ENCODE data around the gene TMEM201.
"Not testable (repeated sequence)": the region's sequence is repeated elsewhere in the genome, so short reads cannot be mapped to it uniquely, and the experiment has no call there.

TMEM201 gene

DNA sequence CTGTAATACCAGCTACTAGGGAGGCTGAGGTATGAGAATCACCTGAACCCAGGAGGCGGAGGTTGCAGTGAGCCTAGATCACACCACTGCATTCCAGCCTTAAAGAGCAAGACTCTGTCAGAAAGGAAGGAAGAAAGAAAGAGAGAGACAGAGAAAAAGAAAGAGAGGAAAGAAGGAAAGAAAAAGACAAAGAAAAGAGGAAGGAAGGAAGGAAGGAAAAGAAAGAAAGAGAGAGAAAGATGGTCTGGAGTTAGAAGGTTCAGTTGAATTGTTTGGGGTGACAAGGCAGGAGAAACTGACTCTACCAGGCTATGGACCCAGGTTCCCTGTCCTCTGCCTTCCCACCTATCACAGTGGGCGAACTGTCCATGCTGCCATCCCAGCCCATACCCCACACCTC is 35.4 kb downstream of the TMEM201 start:
- no peak for DNase-seq

DNA sequence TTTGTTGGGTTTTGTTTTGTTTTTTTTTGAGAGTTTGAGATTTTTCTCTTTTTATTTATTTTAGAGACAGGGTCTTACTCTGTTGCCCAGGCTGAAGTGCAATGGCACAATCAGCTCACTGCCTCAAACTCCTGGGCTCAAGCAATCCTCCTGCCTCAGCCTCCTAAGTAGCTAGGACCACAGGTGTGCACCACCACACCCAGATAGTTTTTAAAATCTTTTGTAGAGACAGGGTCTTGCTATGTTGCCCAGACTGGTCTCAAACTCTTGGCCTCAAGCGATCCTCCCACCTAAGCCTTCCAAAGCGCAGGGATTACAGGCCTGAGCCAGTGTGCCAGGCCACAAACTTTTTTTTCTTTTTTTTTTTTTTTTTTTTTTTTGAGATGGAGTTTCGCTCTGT is 36.3 kb downstream of the TMEM201 start:
- not testable (repeated sequence) for DNase-seq

DNA sequence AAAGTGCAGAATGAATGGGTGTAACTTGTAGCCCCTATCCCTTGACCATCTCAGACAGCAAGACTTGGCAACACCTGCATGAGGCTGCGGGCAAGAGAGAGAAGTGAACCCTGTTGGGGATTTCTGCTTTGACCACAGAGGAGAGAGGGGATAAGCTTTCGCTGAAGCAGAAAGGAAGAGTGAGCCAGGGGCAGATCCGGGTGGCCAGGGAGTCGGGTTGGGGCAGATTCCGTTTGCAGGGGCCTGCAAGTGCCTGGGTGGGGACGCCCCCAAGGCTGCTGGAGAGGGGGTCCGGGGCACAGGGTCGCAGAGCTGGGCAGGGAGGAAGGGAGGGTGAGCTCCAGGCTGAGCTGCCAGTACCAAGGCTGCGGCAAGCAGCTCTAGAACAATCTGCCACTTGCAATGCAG is 37.5 kb downstream of the TMEM201 start:
- no peak for DNase-seq

DNA sequence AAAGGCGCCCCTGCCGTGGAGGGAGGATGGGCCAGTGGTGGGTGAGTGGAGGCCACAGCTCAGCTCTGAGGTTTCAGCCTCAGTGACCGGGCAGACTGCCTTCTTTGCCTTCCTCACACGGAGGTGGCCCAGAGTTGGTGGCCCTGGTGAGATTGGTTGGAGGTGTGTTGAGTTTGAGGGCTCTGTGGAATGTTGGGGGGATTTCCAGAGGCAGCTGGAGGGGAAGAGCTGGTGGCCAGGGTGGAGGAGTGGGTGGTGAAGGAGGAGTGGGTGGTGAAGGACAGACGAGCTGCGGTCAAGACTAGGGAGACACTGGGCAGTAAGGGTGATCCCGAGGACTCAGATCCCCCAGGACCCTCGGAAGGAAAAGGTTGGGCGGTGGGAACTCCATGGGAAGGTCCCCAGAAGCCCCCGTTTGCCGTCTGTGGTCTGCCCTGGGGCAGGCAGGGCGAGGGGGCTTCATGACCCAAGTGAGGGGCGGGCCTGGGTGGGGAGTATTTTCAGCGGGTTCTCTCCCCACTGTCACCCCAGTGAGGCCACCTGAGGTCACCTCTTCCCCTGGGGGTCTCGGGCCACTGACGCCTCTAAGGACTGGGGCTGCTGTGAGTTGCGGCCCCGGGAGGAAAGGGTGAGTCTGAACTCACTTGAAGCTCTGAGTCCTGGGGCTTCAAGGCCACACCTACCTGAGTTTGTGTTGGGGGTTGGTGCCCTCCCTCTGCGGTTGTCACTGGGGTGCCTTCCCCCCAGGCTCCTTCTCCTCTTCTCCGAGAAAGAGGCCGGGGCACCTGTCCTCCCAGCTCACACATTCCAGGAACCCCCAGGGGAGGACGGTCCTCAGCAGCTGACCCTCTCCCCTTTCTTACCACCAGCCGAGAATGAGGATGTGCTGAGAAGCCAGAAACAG is 40.1 kb downstream of the TMEM201 start:
- DNase-seq: peak; percentile 86

DNA sequence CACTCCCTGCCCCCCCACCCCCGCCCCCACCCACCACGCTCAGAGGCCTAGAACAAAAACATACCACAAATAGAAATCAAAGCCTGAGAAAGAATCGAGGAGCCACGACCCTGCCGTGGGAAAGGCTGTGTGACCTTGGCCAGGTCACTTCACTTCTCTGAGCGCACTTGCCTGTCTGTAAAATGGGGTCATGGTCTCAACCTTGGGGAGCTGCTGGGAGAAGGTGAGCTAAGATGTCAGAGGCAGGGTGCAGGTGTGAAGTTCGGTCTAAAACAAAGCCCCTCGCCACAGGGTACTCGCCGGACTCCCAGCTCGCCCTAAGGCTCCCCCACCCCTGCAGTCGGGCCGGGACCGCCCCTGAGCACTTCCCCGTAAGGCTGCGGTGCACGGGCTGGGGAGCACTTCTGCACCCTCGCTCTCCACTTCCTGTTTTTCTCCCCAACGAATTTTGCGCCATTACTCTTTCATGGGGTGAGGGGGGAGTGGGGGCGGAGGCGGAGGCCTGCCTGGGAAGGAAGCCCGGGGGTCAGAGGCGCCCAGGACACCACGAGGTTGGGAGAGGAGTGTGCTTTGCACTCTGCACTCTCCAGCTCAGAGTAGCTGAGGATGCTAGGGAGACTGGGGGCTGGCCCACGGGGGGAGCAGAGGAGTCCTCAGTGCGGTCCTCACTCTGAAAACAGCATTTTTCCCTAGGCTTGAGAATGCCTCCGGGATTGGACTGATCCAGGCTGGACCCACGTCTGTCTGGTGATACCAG is 40.9 kb downstream of the TMEM201 start:
- DNase-seq: peak; percentile 87

DNA sequence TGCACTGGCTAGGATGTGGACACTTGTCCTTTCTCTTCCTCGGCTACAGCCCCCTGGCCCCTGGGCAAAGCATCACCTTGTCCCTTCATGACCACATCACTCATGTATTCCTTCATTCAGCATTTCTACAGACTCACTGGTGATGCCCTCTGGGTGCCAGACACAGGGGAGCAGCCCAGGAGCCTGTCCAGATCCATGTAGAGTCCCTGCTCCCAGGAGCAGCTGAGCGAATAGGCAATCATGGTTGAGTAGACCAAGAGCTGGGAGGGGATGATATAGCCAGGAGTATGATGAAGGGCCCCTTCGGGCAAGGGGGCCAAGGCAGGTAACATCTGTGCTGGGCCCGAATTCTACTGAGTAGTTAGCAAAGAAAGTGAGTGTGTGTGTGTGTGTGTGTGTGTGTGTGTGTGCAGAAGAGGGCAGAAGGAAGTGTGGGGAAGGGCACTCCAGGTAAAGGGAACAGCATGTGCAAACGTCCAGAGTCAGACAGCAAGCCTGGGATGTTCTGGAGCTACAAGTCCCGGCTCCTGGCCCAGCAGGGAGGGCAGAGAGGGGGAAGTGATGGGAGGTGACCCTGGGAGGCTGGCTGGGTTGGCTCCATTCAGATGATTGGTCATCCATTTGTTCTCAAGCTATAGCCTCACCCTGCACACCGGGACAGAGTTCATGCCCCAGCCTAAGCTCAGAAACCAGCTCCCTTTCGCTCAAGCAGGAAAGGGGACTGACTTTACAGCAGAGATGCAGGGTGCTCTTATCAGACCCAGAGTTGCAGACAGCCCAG is 41.8 kb downstream of the TMEM201 start:
- peak; percentile 59 for DNase-seq

DNA sequence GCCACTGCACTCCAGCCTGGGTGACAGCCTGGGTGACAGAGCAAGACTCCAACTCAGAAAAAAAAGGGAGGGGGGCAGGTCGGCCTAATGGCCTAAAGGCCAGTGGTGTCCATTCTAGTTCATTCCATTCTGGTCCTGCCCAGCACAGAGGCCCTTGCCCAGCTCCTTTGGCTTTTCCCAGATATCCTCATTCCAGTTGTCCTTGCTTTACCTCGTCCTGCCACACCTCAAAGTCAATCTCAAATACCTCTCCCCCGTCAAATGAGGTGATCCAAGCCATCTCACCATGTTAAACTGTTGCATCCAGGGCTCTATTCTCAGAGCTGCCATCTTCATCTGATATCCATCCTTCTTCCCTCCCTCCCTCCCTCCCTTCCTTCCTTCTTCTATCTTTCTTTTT is 42.9 kb downstream of the TMEM201 start:
- DNase-seq: no peak

DNA sequence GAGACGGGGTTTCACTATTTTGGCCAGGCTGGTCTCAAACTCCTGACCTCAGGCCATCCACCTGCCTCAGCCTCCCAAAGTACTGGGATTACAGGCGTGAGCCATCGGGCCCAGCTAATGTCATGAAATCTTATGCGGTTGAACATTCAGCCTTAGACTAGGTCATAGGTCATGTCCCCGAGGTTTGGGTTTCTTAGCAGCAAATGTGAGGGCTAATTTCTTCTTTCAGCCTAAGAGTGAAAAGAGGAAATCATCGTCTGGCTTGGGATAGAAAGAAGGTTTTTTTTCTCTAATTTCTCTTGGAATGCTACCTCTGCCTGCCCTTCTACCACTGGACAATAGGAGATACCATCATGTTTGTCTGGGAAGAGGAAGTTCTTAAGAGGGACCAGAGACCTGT is 44.8 kb downstream of the TMEM201 start:
- DNase-seq: no peak

DNA sequence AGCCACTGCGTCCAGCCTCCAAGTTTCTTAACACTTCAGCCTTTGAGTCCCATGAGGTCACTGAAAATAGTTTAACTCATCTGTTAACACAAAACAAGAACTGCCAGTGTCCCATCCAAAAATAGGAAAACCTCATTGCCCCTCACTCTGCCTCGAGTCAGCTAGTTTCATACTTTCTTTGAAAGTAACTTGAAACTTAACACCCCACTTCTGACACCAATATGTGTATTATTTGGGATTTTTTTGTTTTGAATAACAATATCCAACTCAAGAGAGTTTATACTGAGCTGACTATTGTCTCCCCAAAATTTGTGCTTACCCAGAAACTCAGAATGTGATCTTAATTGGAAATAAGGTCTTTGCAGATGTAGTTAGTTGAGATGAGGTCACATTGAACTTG is 45.9 kb downstream of the TMEM201 start:
- DNase-seq: no peak

DNA sequence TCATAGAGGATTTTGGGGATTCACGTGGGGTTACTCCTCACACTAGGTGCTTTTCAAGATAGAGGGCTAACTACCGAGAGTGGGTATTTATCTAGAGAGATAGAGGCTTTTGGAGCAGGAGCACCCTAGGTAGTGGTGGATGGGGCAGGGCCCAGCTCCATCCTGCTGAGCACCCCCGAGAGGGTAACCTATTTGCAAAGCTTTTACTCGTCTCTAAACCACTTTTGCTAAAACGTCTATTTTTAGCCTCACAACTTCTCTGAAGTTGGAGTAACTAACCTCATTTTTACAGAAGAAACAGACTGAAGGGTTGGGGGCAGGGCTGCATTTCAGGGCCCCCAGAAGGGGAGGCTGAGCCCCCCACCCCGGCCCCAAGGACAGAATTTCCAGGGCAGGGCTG is 50.5 kb downstream of the TMEM201 start:
- no peak for DNase-seq

DNA sequence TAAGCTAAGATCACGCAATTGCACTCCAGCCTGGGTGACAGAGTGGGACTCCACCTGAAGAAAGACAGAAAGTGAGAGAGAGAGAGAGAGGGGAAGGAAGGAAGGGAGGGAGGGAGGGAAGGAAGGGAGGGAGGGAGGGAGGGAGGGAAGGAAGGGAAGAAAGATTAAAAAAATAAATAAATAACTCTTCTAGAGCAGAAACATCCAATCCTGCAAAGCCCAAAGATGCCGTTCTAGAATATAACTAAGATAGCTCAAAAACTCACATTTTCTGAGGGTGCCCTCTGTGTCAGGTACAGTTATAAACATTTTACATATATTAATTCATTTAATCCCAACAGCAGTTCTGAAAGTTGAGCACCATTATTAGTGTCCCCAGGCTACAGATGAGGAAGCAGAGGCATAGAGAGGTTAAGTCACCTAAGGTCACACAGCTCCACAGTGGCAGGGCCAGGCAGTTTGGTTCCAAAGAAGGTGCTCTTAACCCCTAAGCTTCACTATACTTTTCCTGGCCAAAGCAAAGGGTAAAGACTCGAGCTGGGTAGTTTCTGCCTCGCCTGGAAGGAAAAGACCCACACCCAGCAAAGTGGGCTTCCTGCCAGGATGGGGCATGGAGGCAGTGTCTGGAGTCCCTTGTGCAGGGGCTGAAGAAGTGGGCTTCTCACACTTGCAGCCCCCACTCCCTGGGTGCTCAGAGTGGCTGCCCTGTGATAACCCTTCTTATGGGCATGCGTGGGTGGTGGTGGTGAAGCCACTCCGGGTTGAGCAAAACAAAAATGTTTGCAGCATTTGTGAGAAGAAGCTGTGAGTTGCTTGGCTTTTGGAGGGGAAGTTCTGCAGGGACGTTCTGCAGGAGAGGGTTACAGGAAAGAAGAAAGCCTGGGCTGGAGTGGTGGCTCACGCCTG is 54.9 kb downstream of the TMEM201 start:
- no peak for DNase-seq

DNA sequence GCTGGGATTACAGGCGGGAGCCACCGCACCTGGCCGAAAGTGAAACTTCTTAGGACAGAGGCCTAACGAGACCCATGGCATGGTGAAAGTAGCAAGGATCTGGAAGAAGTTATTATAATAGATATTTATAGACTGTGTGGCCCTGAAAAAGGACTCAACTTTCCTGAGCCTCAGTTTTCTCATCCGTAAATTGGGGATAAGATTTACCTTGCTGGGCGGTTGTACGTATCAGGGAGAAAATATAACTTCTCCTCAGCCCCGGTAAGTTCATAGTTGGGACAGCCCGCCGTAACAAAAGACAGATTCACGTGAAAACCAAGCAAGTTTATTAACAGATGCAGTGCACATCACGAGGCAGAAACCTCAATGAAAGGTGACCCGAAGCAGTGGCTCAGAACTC is 57.3 kb downstream of the TMEM201 start:
- DNase-seq: no peak

DNA sequence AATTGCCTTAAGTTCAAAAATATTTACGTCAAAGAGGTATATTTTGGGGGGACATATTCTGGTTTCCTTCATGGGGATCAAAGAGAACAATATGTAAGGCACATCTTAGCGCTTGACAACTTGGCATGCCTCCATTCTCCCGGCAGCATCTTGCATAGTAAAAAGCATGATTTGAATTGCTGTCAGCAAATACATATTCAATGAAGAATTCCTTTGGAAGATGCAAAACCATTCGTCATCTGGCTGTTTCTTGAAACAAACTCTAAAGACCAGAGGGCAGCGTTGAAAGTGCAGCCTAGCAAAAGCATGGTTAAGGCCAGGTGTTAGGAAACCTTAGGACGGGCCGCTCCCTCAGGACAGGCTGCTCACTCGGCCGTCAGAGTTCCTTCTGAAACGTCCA is 59.5 kb downstream of the TMEM201 start:
- no peak for DNase-seq

DNA sequence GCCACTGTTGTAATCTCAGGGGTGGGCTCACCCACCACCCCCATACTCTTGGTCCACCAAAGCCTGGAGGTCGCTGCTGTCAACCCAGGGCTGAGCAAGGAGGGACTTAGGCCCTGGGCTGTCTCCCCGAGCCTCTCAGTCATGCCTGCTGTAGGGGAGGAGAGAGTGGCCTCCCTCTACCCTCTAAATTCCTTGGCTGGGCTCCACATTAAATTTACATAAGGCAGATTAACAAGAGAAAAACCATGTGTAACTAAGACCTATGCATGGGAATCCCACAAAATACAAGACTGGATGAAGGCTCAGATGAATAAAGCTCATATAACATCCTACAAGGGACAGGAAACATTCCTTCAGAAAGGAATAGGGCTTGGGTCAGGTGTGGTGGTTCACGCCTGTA is 61.1 kb downstream of the TMEM201 start:
- DNase-seq: no peak

DNA sequence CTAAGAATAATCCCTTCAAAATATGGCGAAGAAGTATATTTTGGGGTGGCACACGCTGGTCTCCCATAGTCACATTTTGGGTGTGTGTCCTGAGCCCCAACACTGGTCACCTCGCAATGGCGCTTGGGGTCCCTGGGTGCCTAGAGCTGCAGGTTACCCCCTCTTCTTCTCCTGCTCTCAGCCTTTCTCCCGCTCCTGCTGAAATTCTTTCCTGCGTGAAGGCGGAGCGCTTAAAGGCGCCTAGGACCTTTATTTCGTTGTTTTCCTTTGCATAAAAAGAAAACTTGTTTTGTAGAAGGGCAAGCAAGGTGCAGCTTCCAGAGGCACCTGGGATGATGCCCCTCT is 62.5 kb downstream of the TMEM201 start:
- DNase-seq: no peak

DNA sequence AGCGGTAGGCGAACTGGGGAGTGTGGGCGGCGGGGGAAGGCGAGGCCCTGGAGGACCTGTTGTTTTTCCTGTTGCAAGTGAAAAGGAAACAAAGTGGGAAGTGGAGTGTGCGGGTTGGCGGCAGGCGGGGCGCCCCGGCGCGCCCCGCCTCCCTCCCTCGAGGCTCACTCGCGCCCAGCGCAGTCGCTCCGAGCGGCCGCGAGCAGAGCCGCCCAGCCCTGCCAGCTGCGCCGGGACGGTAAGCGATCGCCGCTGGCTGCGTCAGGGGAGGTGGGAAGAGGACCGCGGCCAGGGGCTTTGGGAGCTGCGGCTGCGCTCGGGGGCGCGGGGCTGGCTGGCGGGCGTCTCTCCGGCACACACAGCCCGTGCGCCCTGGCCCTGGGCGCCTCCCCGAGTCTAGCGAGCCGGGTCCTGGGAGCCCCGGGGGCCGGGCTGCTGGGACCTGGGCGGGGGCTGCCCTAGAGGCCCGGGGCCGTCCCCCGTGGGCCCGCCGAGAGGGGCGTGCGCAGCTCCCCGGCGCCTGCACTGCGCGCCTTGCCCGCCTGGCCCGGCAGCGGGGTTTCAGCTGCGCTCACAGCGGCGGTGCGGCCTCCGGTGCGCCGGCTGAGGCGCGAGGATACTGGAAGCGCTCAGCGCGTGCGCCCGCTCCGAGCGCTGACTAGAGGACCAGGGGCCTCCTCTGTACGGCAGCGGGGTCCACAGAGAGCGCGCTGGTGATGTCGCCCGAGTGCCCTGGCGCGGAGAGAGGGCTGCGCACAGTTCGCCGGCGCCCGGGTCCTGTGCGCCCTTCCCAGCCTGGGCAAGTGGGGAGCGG is 63.1 kb downstream of the TMEM201 start, which contains the start of gene PIK3CD:
Gene PIK3CD, plus strand, starts transcription at position 167 of the 814 bp plus-strand sequence. CDS start 58,725 bp downstream, outside the sequence.
- peak; percentile 75 for DNase-seq

DNA sequence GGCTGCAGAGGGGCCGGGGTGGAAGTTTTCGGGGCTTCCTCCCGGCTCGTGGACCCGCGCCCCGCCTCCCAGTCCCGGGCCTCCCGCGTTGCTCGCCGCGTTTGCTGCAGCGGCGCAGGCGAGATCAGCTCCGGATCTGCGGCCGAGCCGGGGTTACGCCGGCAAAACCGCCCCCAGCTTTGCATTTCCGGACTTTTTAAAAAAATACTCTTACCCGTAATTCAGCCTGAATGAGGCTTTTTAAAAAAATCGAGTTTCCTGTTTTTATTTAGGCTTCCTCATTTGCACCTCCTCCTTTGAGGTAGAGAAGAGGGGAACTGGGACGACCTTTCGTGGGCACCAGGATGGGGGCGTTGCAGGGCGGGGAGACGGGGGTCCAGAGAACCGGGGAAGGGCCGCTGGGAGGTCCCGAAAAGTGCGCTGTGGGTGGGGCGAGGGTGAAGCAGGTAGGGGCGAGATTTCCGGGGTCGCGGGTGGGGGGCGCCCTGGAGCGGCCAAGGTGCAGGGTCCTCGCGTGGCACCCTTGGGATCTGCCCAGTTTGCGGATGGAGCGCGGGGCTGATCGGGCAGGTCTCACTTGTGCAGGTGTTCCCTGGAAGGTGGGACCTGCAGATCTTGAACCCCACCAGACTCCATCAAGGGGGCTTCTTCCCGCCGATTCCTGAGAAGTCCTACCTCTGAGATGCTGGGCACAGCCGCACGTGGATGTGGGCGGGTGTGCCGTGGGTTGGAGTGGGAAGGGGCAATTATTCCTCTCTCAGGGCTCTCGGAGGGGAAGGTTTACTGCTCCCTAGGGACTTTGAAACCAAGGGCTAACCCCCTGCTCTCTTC is 63.9 kb downstream of the TMEM201 start:
- DNase-seq: peak; percentile 79

DNA sequence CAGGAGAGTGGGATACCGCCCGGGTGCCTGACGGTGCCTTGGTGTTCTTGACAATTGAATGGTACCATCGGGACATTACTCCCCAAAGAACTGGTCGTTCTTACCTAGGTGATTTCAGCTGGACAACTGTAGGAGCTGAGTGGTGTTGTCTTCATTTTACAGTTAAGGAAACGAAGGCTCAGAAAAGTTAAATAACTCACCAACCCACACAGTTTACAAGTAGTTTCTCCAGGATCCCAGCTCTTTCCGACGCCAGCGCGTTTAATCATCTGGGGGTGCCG is 64.4 kb downstream of the TMEM201 start:
- no peak for DNase-seq

DNA sequence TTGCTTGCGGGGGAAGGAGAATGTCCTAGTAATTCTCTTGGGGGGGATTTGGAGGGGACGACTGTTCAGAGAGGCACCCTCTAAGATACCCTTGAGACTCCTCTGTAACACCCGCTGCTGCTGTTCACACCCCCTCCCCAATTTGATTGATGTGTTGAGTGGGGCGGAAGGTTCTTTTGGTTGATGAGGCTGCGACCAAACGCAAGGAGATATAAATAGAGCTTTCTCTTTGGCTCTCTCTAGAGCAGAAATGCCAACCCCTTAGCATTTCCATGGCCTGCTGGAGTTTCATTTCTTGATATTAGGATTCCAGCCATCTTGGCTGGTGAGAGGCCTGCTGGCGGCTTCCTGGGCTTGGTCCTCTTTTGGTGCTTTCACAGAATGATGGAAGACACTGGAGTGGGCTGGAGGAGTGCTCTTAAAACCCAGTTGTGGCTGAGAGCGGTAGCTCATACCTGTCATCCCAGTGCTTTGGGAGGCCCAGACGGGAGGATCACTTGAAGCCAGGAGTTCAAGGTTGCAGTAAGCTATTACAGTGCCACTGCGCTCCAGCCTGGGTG is 64.9 kb downstream of the TMEM201 start:
- DNase-seq: peak; percentile 76

Data from activated CD8-positive, alpha-beta memory T cell treated with anti-CD3 and anti-CD28 coated beads, Interleukin-2, amount 50 U/mL, for 48 hours (primary cell).